HCT116 (cell line): Measurements from ENCODE around the gene FSD1L.
A peak's percentile ranks its signal among the peaks of the same experiment; 100 is the strongest.

ENCODE experiments used
- CTCF ChIP-seq, 3 experiments: fragments of 200-600 bp in 1 of 3; sonication (generic) in 1 of 3; IDR thresholded peaks in 2 of 3; conservative IDR thresholded peaks in 1 of 3; 2 replicates each; pipeline ENCODE4 v1.5.1; 2012 to 2017; ENCODE audit warnings: low read depth in 2 of 3, low read length in 2 of 3, antibody characterized with exemption in 1 of 3, borderline replicate concordance in 1 of 3, control low read depth in 1 of 3, mild to moderate bottlenecking in 1 of 3, mixed read lengths in 1 of 3, mixed run types in 1 of 3, moderate library complexity in 1 of 3; ENCODE audit not compliant: insufficient read depth in 1 of 3
- EZH2 ChIP-seq: fragments of 200-600 bp; sonication (generic); IDR thresholded peaks from 2 replicates; pipeline ENCODE4 v1.6.1; 2017; ENCODE audit warnings: antibody characterized with exemption, mixed run types
- EZH2phosphoT487 ChIP-seq: fragments of 200-600 bp; IDR thresholded peaks from 2 replicates; pipeline ENCODE4 v1.6.1; 2018; ENCODE audit warnings: antibody characterized with exemption, borderline replicate concordance
- POLR2A ChIP-seq: IDR thresholded peaks from 2 replicates; pipeline ENCODE4 v1.7.0; 2011; ENCODE audit warnings: borderline replicate concordance; ENCODE audit not compliant: insufficient read depth, insufficient read length; ENCODE audit errors: extremely low read depth
- RAD21 ChIP-seq: IDR thresholded peaks from 2 replicates; pipeline ENCODE4 v1.6.1; 2012; ENCODE audit warnings: low read depth, mild to moderate bottlenecking
- SP1 ChIP-seq: IDR thresholded peaks from 2 replicates; pipeline ENCODE4 v1.6.1; 2012; ENCODE audit warnings: low read depth

DNA sequence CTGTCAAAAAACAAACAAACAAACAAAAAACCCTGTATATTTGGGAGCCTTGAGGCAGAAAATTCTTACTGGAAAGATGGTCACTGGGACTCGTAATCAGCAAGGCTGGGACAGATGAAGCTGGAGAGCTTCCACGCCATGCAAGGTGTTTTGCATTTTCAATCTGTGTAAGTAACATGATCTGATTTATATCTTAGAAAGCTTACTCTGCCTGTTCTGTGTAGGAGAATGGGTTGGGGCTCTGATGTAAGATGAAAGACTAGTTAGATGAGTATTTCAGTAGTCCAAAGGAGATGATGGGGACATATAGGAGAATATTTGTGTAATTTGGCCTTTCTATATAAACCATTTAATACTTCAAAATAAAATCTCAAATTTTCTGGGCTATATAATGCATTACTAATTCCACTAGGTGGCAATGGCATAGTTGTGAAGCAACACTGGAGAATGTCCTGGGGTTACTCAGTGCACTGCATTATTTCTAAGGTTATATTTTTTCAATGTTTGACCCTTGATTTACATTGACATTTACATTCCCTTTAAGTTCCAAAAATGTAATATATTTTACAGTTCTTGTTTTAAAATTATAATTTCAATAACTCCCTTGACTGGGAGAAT is 21.9 kb upstream of the FSD1L start:
- TF ChIP-seq CTCF (IDR thresholded peaks at IDR 0.05 in 2 of 3, conservative IDR thresholded peaks at IDR 0.05 in 1 of 3; ENCODE audit: borderline replicate concordance in 1 of 3, insufficient read depth in 1 of 3, low read depth in 2 of 3, low read length in 2 of 3), result peak; percentile 37 to 58 (median 51); a peak in 4 of 6 replicates
- TF ChIP-seq EZH2phosphoT487, result no peak
- TF ChIP-seq SP1, result no peak
- TF ChIP-seq POLR2A, result no peak
- peak; percentile 71 for TF ChIP-seq RAD21
- TF ChIP-seq EZH2, result no peak
